Measurements from ENCODE around the gene CREB1. TPM values are rescaled to one million over a fixed set of nuclear protein-coding genes. Genes with fewer than 3 reads are reported as not detected.

The CREB1 gene
- total and polyA plus RNA-seq, 5 experiments from 2014 or later = 58.5 to 149 (median 71.4) TPM

Other genes starting within 250 kb of the CREB1 start
- 10 to 100 TPM; 29.6 to 29.9 TPM for gene METTL21A, start 95.4 kb downstream of the CREB1 start, total RNA-seq
- 10 to 100 TPM; 34.2 to 50.4 (median 39.4) TPM for gene METTL21A, start 95.4 kb downstream of the CREB1 start, polyA plus RNA-seq
- 10 to 100 TPM; 11.7 to 14.3 TPM for gene CCNYL1, start 181.7 kb downstream of the CREB1 start, total RNA-seq
- 1 to 10 TPM; 1.2 to 2.1 (median 1.3) TPM for gene CCNYL1, start 181.7 kb downstream of the CREB1 start, polyA plus RNA-seq
- under 1 TPM; 0.27 to 0.39 TPM for gene FZD5, start 239.9 kb downstream of the CREB1 start, total RNA-seq
- under 1 TPM in 2 of 3 donors, not detected in 1; 0.02 to 0.13 TPM for gene FZD5, start 239.9 kb downstream of the CREB1 start, polyA plus RNA-seq

Data from naive thymus-derived CD8-positive, alpha-beta T cell (primary cell).